NCI-H1105 (cell line): ENCODE results near the gene LGALS7B.
"Not testable (repeated sequence)": the region's sequence is repeated elsewhere in the genome, so short reads cannot be mapped to it uniquely, and the experiment has no call there.

ENCODE experiments used
- DNase-seq: peaks from one replicate; lab custom pipeline; 2025; lab: John Stamatoyannopoulos, UW

LGALS7B gene

DNA sequence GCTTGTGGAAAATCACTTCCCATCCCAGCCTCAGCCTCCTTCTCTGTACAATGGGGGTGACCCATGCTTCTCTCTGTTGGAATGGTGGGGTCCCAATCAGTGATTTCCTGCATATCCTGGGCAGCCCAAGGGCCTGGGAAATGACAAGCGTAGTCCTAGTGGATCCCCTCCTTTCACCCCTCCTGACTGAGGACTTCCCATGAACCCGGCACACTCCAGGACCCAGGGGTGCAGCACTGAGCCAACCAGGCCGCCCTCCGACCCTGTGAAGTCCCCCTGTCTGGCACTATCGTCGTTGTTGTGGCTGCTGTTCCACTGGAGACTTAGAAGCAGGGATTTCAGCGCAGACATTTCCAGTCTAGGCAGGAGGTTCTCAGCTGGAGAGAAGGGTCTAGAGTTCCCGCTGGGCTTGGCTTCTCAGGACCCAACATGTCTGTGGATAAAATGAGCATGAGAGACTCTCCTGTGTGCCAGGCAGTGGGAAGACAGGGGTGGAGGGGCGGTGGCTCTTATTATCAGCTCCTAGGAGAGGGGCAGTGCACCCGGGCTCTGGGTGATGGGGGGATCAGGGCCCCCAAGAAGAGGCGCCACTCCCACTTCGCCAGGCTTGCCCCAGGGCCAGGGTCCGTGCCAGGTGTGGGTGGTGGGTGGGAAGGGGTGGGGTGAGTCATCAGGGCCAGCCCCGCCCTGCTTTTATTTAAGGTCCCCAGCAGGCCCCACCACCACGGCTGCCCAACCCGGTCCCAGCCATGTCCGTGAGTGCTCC, at the start of gene LGALS7B:
Gene LGALS7B, plus strand, starts transcription at position 723 of the 766 bp plus-strand sequence. Its CDS starts 27 bp downstream, at position 750.
- no peak for DNase-seq

DNA sequence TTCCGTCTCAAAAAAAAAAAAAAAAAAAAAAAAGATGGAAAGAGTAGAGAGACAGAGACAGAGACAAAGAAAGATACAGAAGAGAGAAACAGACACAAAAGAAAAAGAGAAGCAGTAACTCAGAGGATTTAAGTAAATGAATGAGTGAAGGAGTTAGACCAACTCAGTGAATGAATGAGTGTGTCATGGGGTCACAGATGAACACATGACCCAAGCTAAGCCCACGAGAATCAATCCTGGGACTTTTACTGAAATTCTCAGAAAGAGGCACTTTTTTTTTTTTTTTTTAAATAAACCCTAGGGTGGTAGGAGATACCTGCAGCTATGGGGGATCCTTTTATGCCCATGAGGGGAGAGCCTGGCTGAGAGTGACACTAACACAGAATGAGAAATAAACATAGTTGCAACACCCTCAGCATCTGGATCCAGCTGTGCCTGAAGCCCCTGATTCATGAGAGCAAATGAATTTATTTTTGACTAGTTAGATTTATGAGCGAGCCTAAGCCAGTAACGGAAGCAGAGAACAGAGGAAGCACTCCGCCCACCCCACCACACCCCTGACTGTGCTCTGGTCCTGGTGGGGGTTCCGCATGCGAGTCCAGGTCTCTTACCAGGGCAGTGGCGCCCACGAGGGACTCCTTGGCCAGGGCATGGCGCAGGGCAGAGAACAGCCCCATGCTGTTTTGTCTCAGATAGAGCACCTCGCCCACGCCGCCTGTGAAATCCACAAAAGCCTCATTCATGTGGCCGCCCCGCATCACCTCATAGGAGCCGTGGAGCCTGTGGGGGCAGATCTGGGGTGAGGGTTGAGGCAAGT, 49.4 kb upstream of the LGALS7B start:
- DNase-seq = no peak

DNA sequence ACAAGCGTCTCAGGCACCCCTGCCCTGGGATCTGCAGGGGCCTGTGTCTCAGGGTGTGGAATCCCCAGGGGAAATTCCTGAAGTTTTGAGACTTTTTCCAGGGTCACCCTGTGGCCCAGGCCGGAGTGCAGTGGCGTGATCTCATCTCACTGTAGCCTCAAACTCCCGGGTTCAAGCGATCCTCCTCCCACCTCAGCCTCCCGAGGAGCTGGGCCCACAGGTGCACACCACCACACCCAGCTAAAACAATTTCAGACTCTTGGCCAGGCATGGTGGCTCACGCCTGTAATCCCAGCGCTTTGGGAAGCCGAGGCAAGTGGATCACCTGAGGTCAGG, 48.8 kb upstream of the LGALS7B start:
- DNase-seq = no peak

DNA sequence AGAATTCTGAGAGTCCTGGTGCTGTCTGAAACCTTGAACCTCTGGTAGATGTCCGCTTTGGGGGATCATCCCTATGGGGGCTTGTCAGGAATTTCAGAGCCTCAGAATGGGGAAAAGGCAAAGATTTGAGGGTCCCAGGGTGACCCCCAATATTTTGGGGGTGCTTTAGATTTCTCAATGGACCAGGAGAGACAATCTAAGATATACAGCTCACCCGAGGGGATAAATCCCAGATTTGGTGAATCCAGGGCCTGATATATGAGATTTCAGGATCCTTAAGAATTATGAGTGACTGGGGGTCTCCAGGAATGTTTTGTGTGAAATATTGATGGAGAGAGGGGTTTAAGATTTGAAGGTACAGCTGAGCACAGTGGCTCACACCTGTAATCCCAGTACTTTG, 48.1 kb upstream of the LGALS7B start:
- DNase-seq = no peak

DNA sequence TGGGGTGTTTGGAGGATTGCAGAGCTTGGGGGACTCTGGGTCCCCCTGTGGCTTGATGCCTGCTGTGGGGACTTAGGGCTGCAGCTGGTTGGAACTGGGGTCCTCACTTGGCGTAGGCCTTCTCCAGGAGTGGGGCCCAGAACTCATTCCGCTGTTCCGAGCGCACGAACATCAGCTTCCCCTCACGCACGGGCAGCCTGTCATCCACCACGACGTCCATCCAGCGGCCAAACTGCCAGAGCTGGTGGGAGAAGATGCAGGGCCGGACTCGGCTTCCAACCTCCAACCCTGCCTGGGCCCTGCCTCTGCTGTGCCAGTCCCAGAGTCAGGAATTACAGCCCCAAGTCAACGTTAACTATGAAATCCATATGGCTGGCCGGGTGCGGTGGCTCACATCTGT, 47.3 kb upstream of the LGALS7B start:
- DNase-seq = no peak

DNA sequence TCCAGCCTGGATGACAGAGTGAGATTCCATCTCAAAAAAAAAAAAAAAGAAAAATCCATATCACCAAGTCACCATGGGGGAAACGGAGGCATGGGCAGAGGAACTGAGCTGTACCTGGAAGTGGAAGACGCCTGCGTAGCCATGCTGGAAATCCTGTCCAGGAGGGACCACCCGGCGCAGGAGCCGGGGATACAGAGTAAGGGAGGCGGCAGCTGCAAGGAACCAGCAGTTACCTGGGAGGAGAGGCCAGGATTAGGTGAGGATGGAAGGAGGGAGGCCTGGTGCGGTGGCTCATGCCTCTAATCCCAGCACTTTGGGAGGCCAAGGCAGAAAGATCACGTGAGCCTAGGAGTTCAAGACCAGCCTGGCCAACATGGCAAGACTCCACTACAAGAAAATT, 46.7 kb upstream of the LGALS7B start:
- no peak for DNase-seq

DNA sequence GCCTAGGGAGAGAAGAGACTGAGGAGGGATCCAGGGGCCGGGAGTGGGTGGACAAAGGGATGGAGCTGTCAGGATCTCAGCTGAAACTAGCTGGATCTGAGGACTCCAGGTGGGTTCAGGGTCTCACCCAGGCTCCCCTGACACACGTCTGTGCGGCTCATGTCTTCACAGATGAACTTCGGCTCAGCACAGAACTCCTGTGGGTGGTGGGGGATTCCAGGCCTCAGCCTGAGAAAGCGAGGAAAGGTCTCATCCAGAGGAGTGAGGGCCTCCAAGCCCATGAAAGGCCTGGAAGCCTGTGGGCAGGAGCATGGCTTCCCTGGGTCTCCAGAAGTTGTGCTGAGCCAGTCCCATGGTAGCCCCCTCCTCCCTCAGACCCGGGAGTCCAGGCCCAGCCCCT, 46.1 kb upstream of the LGALS7B start:
- DNase-seq = no peak

DNA sequence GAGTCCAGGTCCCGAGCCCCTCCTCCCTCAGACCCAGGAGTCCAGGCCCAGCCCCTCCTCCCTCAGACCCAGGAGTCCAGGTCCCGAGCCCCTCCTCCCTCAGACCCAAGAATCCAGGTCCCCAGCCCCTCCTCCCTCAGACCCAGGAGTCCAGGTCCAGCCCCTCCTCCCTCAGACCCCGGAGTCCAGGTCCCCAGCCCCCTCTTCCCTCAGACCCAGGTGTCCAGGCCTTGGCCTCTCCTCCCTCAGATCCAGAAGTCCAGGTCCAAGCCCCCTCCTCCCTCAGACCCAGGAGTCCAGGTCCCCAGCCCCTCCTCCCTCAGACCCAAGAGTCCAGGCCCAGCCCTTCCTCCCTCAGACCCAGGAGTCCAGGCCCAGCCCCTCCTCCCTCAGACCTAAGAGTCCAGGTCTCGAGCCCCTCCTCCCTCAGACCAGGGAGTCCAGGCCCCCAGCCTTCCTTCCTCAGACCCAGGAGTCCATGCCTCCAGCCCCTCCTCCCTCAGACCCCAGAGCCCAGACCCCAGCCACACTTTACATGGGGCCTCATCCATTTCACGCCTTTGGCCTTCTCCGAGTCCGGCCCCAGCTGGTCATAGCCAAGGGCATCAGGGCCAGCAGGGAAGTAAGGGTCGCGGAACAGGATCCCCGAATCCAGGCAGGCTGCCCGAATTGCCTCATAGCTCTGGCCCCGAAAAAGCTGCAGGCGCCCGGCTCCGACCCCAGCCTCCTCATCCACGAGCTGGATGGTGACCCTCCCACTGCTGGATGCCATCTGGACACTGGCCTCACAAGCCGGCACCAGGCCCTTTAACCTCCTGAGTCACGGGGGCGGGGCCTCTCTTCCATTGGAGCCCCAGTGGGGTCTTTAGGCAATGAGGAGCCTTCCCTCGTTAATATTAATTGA, 45.4 kb upstream of the LGALS7B start:
- DNase-seq = no peak

DNA sequence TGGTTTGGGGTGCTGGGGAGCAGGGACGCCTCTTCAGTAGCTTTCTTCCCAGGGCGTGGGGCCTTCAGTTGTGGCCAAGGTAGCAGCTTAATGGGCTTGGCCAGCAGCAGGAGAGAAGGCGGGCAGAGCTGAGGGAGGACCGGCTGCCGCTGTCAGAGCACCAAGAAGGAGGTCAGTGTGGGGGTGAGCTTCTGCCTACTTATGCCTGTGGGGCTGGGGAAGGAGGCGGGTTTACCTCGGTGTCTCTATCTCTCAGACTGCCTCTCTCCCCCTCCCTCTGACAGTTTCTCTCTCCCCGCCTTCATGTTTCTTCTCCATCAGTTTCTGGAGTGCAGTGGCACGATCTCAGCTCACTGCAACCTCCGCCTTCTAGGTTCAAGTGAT, 44.7 kb upstream of the LGALS7B start, which contains the start of gene CAPN12:
Gene CAPN12, minus strand, starts transcription at position 177 of the 384 bp plus-strand sequence. CDS start 309 bp downstream, outside the sequence.
- no peak for DNase-seq

DNA sequence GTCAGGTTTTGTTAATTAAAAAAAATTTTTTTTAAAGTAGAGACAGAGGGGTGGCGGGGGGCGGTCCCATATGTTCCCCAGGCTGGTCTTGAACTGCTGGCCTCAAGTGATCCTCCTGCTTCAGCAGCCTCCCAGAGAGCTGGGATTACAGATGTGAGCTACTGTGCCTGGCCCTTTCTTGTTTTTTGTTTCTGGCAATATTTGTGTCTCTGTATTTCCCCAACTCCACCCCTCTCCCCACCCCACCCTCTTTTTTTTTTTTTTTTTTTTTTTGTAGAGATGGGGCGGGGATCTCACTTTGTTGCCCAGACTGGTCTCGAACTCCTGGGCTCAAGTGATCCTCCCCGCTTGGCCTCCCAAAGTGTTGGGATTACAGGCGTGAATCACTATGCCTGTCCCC, 44.1 kb upstream of the LGALS7B start:
- no peak for DNase-seq

DNA sequence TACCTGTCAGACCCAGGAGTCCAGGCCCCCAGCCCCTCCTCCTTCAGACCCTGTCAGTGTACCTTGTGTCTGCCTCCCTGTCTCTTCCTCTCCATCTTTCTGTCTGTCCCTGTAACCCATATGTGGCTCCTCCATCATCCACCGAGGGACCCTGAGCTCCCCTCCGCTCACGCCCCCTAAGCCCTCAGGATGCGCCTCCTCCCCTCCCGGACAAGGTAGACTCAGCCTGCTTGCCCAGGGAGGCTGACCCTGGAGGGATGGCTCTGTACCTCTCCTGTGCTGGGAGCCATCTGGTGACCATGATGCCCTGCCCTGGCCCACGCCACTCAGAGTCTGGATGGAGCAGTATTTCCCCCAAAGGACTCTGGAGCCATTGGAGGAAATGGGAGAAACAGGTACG, 43.7 kb upstream of the LGALS7B start:
- DNase-seq = no peak

DNA sequence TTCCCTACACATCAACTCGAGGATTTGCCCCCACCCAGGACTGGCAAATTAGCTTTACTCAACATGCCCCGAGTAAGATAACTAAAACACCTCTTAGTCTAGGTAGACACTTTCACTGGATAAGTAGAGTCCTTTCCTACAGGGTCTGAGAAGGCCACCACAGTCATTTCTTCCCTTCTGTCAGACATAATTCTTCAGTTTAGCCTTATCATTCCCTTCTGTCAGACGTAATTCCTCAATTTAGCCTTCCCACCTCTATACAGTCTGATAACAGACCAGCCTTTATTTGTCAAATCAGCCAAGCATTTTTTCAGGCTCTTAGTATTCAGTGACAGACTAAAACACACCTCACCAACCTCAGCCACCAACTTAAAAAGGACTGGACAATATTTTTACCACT, 35.2 kb upstream of the LGALS7B start:
- not testable (repeated sequence) for DNase-seq

DNA sequence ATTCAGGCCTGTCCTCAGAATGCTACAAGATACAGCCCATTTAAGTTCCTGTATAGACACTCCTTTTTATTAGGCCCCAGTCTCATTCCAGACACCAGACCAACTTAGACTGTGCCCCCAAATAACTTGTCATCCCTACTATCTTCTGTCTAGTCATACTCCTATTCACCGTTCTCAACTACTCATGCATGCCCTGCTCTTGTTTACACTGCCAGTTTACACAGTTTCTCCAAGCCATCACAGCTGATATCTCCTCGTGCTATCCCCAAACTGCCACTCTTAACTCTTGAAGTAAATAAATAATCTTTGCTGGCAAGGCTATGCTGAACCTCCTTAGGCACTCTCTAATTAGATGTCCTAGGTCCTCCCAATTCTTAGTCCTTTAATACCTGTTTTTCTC, 34.8 kb upstream of the LGALS7B start:
- not testable (repeated sequence) for DNase-seq

DNA sequence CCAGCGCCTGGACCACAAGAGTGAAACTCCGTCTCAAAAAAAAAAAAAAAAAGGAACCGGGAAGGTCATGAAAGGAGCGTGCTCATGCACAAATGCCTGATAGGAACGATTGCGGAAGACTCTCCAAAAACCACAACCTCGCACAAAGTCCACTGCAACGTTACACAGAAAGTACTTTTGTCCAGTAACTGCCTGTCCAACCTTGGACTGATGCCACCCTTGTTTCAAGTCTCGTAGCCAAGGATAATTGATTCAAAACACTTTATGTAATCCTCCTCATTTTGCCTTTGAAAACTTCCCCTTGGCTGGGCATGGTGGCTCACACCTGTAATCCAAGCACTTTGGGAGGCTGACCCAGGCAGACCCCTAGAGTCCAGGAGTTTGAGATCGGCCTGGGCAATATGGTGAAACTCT, 29.4 kb upstream of the LGALS7B start:
- no peak for DNase-seq

DNA sequence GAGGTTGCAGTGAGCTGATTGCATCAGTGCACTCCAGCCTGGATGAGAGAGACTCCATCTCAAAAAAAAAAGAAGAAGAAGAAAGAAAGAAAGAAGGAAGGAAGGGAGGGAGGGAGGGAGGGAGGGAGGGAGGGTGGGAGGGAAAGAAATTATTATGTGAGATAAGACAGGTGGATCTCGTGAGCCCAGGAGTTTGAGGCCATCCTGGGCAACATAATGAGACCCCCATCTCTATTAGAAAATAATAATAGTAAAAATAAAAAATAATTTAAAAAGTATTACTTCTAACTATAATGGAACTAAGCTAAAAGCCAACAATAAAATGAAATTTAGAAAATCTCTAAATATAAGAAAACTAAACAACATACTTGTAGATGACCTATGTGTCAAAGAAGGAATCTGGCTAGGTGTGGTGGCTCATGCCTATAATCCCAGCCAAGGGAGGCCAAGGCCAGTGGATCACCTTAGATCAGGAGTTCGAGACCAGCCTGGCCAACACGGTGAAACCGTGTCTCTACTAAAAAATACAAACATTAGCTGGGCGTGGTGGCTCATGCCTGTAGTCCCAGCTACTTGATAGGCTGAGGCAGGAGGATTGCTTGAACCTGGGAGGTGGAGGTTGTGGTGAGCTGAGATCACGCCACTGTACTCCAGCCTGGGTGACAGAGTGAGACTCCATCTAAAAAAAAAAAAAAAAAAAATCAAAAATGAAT, 28.0 kb upstream of the LGALS7B start:
- DNase-seq = not testable (repeated sequence)

DNA sequence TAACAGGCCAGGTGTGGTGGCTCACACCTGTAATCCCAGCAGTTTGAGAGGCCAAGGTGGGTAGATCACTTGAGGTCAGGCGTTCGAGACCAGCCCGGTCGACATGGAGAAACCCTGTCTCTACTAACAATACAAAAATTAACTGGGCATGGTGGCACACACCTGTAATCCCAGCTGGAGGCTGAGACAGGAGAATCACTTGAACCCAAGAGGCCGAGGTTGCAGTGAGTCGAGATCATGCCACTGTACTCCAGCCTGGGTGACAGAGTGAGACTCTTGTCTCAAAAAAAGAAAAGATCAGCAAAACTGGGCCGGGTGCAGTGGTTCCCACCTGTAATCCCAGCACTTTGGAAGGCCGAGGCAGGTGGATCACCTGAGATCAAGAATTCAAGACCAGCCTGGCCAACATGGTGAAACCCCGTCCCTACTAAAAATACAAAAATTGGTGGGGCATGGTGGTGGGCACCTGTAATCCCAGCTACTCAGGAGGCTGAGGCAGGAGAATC, 27.1 kb upstream of the LGALS7B start:
- DNase-seq = not testable (repeated sequence)

DNA sequence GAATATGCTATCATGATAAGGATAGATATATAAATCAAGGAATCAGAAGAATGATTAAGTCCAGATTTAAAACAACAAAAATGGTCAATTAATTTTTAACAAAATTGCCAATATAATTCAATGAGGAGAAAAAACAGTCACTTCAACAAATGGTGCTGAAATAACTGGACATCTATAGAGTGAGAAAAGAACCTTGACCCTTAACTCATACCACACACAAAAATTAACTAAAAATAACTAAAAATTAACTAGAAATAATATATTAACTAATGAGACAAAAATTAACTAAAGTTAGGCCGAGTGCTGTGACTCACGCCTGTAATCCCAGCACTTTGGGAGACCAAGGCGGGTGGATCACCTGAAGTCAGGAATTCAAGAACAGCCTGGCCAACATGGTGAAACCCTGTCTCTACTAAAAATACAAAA, 25.2 kb upstream of the LGALS7B start:
- DNase-seq = no peak

DNA sequence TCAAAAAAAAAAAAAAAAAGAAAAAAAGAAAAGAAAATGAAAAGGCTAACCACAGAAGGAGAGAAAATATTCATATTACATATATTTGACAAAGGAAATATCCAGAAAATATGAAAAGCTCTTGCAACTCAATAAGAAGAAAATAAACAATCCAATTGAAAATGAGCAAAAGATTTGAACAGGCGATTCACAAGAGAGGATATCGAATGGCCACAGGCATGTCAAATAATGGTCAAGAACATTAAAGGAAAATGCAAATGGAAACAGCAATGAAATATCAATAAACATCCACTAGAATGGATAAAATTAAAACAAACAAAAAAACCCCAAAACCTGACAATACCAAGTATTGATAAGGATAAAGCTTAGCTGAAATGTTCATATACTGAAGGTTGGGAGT, 23.8 kb upstream of the LGALS7B start:
- DNase-seq = no peak

DNA sequence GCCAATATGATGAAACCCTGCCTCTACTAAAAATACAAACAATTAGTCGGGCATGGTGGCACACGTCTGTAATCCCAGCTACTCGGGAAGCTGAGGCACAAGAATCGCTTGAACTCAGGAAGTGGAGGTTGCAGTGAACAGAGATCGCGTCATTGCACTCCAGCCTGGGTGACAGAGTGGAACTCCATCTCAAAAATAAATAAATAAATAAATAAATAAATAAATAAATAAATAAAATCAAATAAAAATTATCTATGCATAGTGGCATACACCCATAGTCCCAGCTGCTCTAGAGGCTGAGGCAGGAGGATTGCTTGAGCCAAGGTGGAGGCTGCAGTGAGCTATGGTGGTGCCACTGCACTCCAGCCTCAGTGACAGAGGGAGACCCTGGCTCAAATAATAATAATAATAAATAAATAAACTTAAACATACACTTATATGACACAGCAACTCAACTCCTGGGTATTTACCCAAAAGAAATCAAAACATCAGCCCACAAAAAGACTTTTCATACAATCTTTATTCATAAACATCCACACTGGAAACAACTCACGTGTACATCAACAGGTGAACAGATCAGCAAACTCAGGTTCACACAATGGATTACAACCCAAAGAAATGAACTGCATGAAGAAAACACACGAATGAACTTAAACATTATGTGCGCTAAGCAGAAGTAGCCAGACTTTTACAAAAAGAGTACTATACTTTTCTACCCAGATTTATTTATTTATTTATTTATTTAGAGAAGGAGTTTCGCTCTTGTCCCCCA, 22.5 kb upstream of the LGALS7B start:
- DNase-seq = no peak

DNA sequence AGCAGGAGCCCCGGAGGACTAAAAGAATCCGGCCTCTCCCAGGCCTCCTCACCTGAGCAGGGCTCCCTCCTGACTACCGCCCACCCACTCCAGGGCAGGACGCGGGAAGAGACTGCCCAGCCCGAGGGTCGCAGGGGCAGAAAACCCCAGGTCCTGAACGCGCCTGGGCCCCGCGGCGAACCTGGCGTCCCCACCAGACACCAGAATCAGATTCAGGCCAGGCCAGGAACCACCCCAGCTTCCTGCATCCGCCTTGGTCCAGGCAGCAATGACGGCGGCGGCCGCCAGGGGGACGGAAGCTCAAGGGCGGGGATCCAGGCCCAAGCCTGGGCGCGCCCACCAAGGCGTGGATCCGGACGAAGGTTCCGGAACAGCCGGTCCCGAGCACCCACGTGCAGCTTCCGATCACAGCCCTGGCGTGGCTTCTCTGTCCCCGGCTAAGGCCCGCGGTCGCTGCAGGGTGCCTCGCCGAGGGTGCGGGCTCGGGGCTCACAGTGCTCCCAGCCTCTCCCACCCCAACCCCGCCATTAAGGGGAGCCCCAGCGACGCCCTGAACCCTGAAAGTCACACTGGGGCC, 19.3 kb upstream of the LGALS7B start:
- DNase-seq = no peak
